Psoas muscle (tissue), 8 donors: ENCODE measurements around the gene CDKL2. TPM values are rescaled to one million over a fixed set of nuclear protein-coding genes. Genes with fewer than 3 reads are reported as not detected.

Experiments used
- ATAC-seq, 4 donors: fragments of 200-7000 bp; cut with Tn5 transposase; one replicate each; pipeline ENCODE4 v1.9.1; 2020; ENCODE audit warnings: moderate library complexity in 3 of 4, mild to moderate bottlenecking in 2 of 4
- DNase-seq, 2 donors: peaks; one replicate each; pipeline ENCODE4 v3.0.0-alpha.2; 2020
- H3K27ac ChIP-seq: fragments of 200-600 bp; one replicate; pipeline ENCODE4 v1.8.0; 2022
- H3K27me3 ChIP-seq, 3 donors: fragments of 200-600 bp in 1 of 3; one replicate each; pipeline versions ENCODE4 v1.6.1 to v1.8.0; 2013 to 2022; ENCODE audit warnings: low read length in 2 of 3, mild to moderate bottlenecking in 2 of 3, moderate library complexity in 1 of 3; ENCODE audit not compliant: insufficient read depth in 3 of 3
- H3K36me3 ChIP-seq, 2 donors: fragments of 200-600 bp in 1 of 2; one replicate each; pipeline versions ENCODE4 v1.6.1 to v1.8.0; 2013 to 2022; ENCODE audit warnings: low read depth in 1 of 2, mild to moderate bottlenecking in 1 of 2, moderate library complexity in 1 of 2; ENCODE audit not compliant: insufficient read depth in 1 of 2
- H3K4me1 ChIP-seq: fragments of 200-600 bp; one replicate; pipeline ENCODE4 v1.8.0; 2022
- H3K4me3 ChIP-seq: fragments of 200-600 bp; one replicate; pipeline ENCODE4 v1.8.0; 2022; ENCODE audit warnings: mild to moderate bottlenecking
- H3K9me3 ChIP-seq: fragments of 200-600 bp; one replicate; pipeline ENCODE4 v1.8.0; 2022
- WGBS, 3 donors: extraction: QIAGEN DNeasy Blood & Tissue Kit; methylation state at CpG; one replicate each; pipeline versions ENCODE4 v1.1.6 to v1.1.7; 2013; 5-methylcytosine and 5-hydroxymethylcytosine counted together
- intact Hi-C, 2 donors: fragments of 100-400 bp; cut with DNase I; formaldehyde crosslinking; loops; one replicate each; pipeline versions ENCODE4 v1.11.0 to v1.14.2; 2022
- polyA plus RNA-seq, 3 donors: library from polyadenylated mRNA; stranded (reverse); fragments of 200-250 nt; gene quantifications; one replicate each; pipeline ENCODE4 v1.2.3, GENCODE V29; 2013
- total RNA-seq, 4 donors: library from RNA; stranded (reverse); fragmentation: NEBNext Ultra II Directional in 2 of 4; extraction: Animal tissue kit (Norgen Biotek cat#: 25700) in 2 of 4; gene quantifications; one replicate each; pipeline versions ENCODE4 v1.2.1 to v1.2.4, GENCODE V29; 2021 to 2023
- TF ChIP-seq, protein P1 (sequence below): fragments of 200-600 bp; IDR thresholded peaks from one replicate; pipeline ENCODE4 v1.8.0; 2022; ENCODE audit warnings: antibody characterized with exemption
- donor health status: healthy with polysubstance abuse.
- donor health status: DM: no; HTN: no; CAD: no; lungs with moderate emphysema.
- donor health status: Bipolar disorder and iron deficiency.
- donor health status: healthy.
- donor health status: DM: yes; HTN: yes; CAD: no.
- donor health status: DM: no; HTN: no; CAD: no.
- donor health status: DM: no; HTN: no; CAD: no.
- donor health status: DM: yes; HTN: yes; CAD: no.

Gene CDKL2
- total and polyA plus RNA-seq, 7 donors, result 0.30 to 0.40 TPM; not detected in 5

DNA sequence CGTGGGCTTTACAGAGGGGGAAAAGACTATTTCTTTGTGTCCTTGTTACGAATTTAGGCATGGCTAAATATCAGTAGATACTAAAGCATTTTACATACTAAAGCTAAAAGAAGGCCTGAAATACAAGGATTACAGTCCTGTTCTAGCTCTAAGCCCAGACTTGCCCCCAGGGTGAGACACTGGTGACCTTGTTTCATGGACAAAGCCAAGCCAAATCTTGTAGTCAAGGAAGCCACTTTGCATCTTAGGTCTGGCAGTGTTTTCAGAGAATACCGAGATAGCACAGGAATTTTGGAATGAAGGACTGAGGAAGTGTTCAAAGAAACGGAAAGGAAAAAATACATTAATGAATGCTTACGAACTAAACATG, 43.6 kb upstream of the CDKL2 start:
- Histone ChIP-seq H3K27me3 (no peaks in the 10 kb centered on the region), H3K36me3 (no peaks in the 10 kb centered on the region), H3K9me3 (no peaks in the 10 kb centered on the region), H3K27ac (peak overlapping the region; percentile 99), H3K4me3 (peak overlapping the region; percentile 97), H3K4me1 (peaks cover 35% of the 10 kb centered on the region)
- DNase-seq (no peak), ATAC-seq (no peak)
- TF ChIP-seq, protein P1, sequence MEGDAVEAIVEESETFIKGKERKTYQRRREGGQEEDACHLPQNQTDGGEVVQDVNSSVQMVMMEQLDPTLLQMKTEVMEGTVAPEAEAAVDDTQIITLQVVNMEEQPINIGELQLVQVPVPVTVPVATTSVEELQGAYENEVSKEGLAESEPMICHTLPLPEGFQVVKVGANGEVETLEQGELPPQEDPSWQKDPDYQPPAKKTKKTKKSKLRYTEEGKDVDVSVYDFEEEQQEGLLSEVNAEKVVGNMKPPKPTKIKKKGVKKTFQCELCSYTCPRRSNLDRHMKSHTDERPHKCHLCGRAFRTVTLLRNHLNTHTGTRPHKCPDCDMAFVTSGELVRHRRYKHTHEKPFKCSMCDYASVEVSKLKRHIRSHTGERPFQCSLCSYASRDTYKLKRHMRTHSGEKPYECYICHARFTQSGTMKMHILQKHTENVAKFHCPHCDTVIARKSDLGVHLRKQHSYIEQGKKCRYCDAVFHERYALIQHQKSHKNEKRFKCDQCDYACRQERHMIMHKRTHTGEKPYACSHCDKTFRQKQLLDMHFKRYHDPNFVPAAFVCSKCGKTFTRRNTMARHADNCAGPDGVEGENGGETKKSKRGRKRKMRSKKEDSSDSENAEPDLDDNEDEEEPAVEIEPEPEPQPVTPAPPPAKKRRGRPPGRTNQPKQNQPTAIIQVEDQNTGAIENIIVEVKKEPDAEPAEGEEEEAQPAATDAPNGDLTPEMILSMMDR, result no peak
- intact Hi-C loops, result loop anchor here (1.0 to 2.0 kb wide), 3 partner anchors 15 to 51 kb away; partner anchors contain the start of gene USO1 (in 2 of the 2)
- 30 to 39% (median 31%) methylated on average over 5 of the region's 5 CpGs for WGBS, 3 donors

DNA sequence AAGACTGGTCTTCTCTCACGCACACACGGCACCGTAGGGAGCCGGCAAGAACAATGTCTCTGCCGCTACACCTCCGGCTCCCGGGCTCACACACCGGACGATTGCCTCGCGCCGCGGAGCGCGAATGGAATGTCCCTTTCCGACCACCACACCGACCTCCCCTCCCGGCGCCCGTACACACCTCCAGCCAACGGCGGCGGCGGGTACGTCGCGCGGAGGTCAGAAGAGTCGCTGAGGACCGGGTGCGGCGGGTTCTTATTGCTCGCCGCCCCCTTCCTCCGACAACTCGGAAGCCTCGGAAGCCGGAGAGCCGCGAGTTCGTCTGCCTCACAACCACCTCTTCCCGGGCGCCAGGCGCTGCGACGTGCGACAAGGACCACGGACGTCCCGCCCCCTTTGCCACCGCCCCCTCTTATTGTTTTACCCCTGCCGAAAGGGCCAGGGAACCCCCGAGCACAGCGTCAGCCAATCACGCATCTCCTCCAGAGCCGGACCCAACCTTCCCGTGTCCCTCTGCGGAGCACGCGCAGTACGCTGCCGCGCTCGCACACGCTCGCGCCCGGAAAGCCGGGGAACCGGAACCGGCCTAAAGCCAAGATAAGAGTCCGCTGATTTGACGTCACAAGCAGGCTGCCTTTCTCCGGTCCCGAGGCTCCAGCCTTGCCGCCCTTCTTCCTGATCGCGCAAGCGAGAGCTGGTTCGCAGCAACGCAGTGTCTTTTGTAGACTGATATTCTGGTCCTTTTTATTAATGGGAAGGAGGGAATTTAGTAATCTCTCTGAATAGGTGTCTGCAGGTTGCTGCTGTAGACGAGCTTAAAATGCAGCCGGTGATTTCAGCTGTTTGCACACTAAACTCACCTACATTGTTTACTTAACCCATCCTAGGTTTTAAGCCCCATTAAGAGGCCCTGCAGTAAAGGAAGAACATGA, 43.0 kb upstream of the CDKL2 start, which contains the start of gene G3BP2:
G3BP2 (minus strand) TSS at position 385 of the 932 bp plus-strand sequence. CDS start 11,386 bp downstream, outside the sequence.
- Histone ChIP-seq H3K36me3 (no peaks in the 10 kb centered on the region), H3K4me3 (peak within 1 kb of the TSS; percentile 97), H3K9me3 (no peaks in the 10 kb centered on the region), H3K4me1 (peaks cover 42% of the 10 kb centered on the region), H3K27me3 (no peaks in the 10 kb centered on the region), H3K27ac (peak within 1 kb of the TSS; percentile 99)
- DNase-seq (peak; percentile 99), ATAC-seq (peak; percentile 96 to 98 (median 98))
- intact Hi-C loops, result loop anchor here (1.0 to 2.0 kb wide), 2 partner anchors 51 to 52 kb away; partner anchors contain the start of gene USO1 (in 2 of the 2)
- 0% methylated on average over 79 to 83 of the region's 83 CpGs for WGBS, 3 donors
- TF ChIP-seq, protein P1, result no peak

DNA sequence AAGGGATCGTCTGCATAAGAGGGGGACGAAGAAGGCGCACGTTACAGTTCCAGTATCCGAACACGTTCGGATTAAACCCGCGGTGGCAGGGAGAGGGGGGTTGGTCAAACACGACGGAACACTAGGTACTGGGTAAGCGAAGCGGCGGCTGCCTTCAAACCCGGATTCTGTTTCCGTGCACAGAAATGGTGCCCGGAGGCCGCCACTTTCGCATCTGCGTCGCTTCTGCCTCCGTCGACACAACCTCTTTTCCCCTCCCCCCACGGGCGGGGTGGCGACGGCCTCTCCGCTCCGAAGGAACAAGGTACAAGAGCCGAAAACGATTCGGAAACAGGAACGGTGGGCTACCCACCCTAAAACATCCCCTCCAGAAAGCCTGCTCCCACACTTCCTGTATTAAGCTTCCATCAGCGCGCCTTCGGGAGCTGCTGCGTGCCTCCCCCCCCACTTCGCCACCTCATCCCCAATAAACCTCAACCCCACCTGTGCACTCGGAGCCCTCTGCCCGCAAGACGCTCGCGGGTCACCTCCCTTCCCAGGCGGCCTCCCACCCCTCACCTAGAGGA, 42.2 kb upstream of the CDKL2 start:
- Histone ChIP-seq H3K36me3 (no peaks in the 10 kb centered on the region), H3K4me1 (peaks cover 49% of the 10 kb centered on the region), H3K27ac (peak overlapping the region; percentile 99), H3K4me3 (peak overlapping the region; percentile 97), H3K27me3 (no peaks in the 10 kb centered on the region), H3K9me3 (no peaks in the 10 kb centered on the region)
- 0% methylated on average over 44 of the region's 44 CpGs for WGBS, 3 donors
- intact Hi-C loops, result loop anchor here (1.0 to 2.0 kb wide), 2 partner anchors 52 kb away; partner anchors contain the start of gene USO1 (in 2 of the 2)
- ATAC-seq, result peak; percentile 38 to 73 (median 52)
- peak; percentile 73 to 85 for DNase-seq
- TF ChIP-seq, protein P1, result no peak

DNA sequence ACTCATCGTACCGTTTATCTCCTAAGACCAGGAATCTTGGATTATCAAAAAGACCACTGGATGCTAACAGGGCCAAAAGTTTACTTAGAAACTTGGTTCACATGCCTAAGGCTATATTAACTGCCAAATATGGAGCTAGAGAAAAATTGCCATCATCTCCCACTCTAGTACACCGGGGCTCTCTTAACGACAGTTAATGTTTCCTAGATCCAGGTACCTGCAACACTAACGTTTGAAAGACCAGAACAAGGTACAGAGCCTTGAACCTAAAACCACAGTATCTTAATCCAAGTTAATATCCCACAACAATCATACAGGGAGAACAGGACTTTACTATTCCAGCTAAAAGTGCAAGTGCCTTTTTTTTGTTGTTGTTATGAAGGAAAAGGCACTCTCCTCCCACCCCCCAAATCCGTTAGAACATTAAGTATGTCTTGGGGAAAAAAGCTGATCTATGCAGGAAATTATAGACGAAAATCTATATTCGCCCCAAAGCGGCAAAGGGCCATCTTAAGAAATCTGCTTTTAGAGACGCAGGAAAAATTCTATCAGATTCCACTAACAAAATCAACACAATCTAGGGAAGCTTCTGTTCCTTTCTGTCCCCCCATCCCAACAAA, 41.6 kb upstream of the CDKL2 start:
- no peak for ATAC-seq
- H3K27me3 ChIP-seq, result no peaks in the 10 kb centered on the region
- DNase-seq, result no peak
- H3K4me1 ChIP-seq, result peaks cover 56% of the 10 kb centered on the region
- peak overlapping the region; percentile 97 for H3K4me3 ChIP-seq
- WGBS, 3 donors, result 6 to 8% (median 7%) methylated on average over 10 of the region's 10 CpGs
- TF ChIP-seq, protein P1, result no peak
- H3K27ac ChIP-seq, result peak overlapping the region; percentile 99
- H3K36me3 ChIP-seq, result no peaks in the 10 kb centered on the region
- intact Hi-C loops, result loop anchor here in 1 of 2 donors (2.0 kb wide), 1 partner anchor 53 kb away; the partner anchor contains the start of gene USO1
- H3K9me3 ChIP-seq, result no peaks in the 10 kb centered on the region
